HG03521 (cell line): ENCODE results near the gene NGB.

Experiments used
- ATAC-seq: cut with Tn5 transposase; IDR thresholded peaks from one replicate; pipeline ENCODE4 v1.9.1; 2021; ENCODE audit warnings: mild to moderate bottlenecking, moderate library complexity; ENCODE audit not compliant: unreplicated experiment

NGB gene

GRCh38 chr14:77238996-77239395, 32.0 kb downstream of the NGB start:
- ATAC-seq = no peak

- no peak for ATAC-seq
Measured at GRCh38 chr14:77238356-77238755, 32.6 kb downstream of the NGB start.

GRCh38 chr14:77236814-77237213, 34.2 kb downstream of the NGB start:
- no peak for ATAC-seq

GRCh38 chr14:77231721-77232120, 39.3 kb downstream of the NGB start:
- no peak for ATAC-seq

GRCh38 chr14:77230914-77231313, 40.1 kb downstream of the NGB start:
- ATAC-seq = no peak

GRCh38 chr14:77228056-77228455, 43.0 kb downstream of the NGB start:
- ATAC-seq = no peak

- ATAC-seq = no peak
Measured at GRCh38 chr14:77225892-77226557, 45.0 kb downstream of the NGB start.

- no peak for ATAC-seq
Measured at GRCh38 chr14:77225254-77225653, 45.8 kb downstream of the NGB start.

- ATAC-seq = no peak
Measured at GRCh38 chr14:77224212-77224611, 46.8 kb downstream of the NGB start.

- no peak for ATAC-seq
Measured at GRCh38 chr14:77222546-77223225, 48.3 kb downstream of the NGB start.

GRCh38 chr14:77221241-77221871, 49.6 kb downstream of the NGB start:
- no peak for ATAC-seq

GRCh38 chr14:77220246-77221017, 50.6 kb downstream of the NGB start:
- no peak for ATAC-seq

GRCh38 chr14:77219591-77219990, 51.4 kb downstream of the NGB start:
- ATAC-seq = no peak

- ATAC-seq = no peak
Measured at GRCh38 chr14:77217551-77217950, 53.5 kb downstream of the NGB start.
